GM12872 (cell line): ENCODE measurements around the gene CCDC188.

Source experiments
- CTCF ChIP-seq: IDR thresholded peaks from 3 replicates; pipeline ENCODE4 v1.5.1; 2011; ENCODE audit warnings: low read depth, mild to moderate bottlenecking, low read length, moderate library complexity; ENCODE audit not compliant: insufficient read depth

Gene CCDC188

GRCh38 chr22:20183101-20183500 lies 32.2 kb upstream of the CCDC188 start:
- TF ChIP-seq CTCF = no peak

GRCh38 chr22:20182365-20182764 lies 31.5 kb upstream of the CCDC188 start:
- TF ChIP-seq CTCF = no peak

DNA sequence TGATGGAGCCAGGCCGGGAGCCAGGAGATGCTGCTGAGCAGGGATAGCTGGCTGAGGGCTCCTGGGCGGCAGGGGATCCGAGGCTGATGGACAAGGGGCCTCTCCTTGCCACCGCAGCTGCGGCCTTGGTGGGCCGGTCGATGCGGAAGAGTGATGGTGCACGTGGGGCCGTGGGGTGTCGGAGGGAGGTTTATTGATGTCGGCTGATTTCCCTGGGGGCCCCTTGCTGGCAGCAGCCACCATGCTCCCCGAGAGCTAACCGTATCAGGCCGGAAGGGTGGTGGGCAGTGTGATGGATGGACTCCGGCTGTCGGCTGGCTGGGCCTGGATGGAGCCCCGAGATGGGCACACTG lies 31.0 kb upstream of the CCDC188 start:
- TF ChIP-seq CTCF = no peak

GRCh38 chr22:20181194-20181883 lies 30.5 kb upstream of the CCDC188 start:
- TF ChIP-seq CTCF = no peak

DNA sequence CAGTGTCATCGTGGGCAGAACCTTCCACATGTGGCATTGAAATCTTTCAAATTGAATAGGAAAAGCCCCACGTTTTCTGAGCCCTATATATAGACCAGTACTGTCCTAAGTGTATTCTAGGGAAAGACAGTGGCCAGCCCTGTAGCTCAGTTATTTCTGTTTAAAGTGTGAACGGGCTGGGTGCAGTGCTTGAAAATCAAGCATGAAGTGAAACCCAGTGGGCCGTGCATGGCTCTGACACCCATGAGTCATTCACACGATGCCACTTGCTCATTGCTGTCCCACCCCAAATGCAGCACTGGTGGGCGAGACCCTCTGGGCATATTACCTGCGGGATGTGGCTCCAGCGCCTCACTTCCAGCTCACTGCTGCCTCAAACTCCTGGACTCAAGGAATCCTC lies 29.8 kb upstream of the CCDC188 start:
- TF ChIP-seq CTCF = no peak

DNA sequence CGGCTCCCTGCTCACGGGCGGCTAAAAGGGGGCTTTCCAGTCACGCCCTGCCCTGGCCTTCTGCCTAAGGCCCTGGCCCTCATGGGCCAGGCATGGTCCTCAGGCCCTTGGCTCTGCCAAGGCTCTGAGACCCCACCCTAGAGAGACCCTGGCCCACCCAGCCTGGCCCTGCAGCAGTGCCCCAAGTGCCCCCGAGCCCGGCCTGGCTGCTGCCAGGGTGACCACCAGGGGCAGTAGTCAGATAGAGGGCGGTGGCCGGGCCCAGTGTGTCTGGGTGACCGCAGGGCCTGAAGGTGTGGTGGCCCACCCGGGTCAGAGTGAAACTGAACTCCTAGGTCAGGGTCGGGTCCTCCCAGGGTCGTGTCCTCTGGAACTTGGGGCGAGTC lies 29.4 kb upstream of the CCDC188 start:
- 0 out of 3 replicates have a peak, but pooled peaks have one; percentile 18 for TF ChIP-seq CTCF

DNA sequence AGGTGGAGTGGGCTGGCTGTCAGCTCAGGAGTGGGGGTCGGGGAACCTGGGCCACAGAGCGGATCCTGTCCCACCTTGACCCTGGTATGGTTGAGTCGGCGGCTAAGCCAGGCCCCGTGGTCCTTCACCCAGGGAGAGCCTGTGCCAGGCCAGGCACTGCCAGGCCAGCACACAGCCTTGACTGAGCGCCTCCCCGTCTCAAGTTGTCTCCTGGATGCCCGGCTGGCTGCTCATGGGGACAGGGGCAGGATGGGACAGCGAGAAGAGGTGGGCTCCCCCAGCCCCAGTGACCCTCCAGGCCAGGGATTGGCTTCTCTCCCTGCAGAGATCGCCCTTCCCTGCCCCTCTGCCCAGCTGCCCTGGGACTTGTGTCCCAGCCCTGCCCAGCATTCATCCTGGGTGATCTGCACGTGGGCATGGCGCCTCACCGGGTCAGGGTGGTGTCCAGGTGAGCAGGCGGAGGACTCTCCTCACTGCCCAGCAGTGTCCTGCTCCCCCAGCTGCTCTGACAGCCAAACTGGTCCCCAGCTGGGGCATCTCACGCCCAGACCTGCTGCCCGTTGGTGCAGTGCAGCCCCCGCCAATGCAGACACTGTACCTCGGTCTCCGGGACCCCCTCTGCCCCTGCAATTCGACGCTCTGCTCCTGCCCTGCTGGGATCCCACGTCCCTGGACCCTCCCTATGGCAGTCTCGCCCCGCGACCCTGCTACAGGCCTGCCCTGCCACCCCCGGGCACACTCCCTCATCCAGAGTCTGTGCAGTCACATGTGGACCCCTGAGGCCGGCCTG lies 28.8 kb upstream of the CCDC188 start:
- no peak for TF ChIP-seq CTCF
